ENCODE data around the gene SLC24A3. TPM values are rescaled to one million over a fixed set of nuclear protein-coding genes. Genes with fewer than 3 reads are reported as not detected.

Gene SLC24A3
- total and polyA plus RNA-seq, 2 donors from 2014 or later = 0.86 to 5.2 TPM

DNA sequence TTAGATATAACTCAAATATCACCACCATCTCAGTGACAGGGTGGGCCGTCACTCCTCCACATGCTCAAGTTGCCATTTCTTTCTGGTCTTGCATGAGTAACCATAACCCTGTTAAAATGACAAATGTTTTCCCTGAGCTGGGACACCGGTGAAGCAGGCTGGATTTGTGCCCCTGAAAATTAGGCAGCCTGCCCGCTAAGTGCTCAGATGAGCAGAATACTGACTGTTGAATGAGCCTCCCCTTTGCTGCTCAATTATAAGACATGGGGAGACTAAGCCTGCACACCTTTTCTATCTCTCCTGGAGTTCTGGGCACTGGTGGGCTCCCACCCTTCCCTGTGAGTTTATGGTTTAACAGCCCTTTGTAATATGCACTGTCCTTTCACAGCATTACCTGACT is 161.8 kb downstream of the SLC24A3 start:
- Histone ChIP-seq H3K9ac (ENCODE audit: low read length in 3 of 3) (no peak overlapping the region), H3K36me3 (ENCODE audit: control insufficient read depth in 2 of 3, insufficient read depth in 3 of 3, low read length in 3 of 3) (no peaks in the 10 kb centered on the region), H3K27ac (ENCODE audit: low read depth in 2 of 2, low read length in 2 of 2) (no peak overlapping the region), H3K9me3 (ENCODE audit: control insufficient read depth in 2 of 3, insufficient read depth in 1 of 3, low read length in 3 of 3) (no peaks in the 10 kb centered on the region), H3K4me3 (ENCODE audit: low read length in 3 of 3) (no peak overlapping the region), H3K27me3 (ENCODE audit: control insufficient read depth, insufficient read depth, low read length) (no peaks in the 10 kb centered on the region), H3K4me1 (ENCODE audit: control insufficient read depth in 2 of 3, insufficient read depth in 2 of 3, low read depth in 1 of 3, low read length in 3 of 3) (peaks cover 0 to 3% (median 0%) of the 10 kb centered on the region in 3 donors)
- DNase-seq (peak in 3 of 5 donors; percentile 27 to 46 (median 41)), FAIRE-seq (no peak)
- TF ChIP-seq, protein P1, sequence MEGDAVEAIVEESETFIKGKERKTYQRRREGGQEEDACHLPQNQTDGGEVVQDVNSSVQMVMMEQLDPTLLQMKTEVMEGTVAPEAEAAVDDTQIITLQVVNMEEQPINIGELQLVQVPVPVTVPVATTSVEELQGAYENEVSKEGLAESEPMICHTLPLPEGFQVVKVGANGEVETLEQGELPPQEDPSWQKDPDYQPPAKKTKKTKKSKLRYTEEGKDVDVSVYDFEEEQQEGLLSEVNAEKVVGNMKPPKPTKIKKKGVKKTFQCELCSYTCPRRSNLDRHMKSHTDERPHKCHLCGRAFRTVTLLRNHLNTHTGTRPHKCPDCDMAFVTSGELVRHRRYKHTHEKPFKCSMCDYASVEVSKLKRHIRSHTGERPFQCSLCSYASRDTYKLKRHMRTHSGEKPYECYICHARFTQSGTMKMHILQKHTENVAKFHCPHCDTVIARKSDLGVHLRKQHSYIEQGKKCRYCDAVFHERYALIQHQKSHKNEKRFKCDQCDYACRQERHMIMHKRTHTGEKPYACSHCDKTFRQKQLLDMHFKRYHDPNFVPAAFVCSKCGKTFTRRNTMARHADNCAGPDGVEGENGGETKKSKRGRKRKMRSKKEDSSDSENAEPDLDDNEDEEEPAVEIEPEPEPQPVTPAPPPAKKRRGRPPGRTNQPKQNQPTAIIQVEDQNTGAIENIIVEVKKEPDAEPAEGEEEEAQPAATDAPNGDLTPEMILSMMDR (IDR thresholded peaks at IDR 0.05; ENCODE audit: borderline replicate concordance, extremely low read depth, insufficient read depth) = no peak
- intact Hi-C loops (cut with DNase I) = no loop called here

DNA sequence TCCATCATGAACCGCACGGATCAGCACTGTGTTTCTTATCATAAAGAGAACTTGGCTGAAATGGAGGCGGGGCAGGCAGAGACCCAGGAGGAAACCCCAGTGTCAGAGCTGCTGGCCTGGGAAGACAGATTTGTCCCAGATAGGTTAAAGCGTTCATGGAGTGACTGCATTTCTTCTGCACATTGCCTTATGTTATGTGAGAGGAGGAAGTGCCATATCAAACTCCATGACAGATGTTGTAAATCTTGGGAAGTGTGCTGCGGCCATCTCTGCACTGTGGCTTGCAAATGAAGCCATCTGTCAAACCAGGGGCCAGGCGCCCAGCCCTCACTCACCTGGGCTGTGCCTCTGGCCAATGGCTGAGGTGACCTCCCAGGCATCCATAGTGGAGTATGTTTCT is 163.0 kb downstream of the SLC24A3 start:
- TF ChIP-seq, protein P1 (IDR thresholded peaks at IDR 0.05; ENCODE audit: borderline replicate concordance, extremely low read depth, insufficient read depth) = no peak
- FAIRE-seq (no peak), DNase-seq (peak in 3 of 5 donors; percentile 47 to 83 (median 63))
- H3K36me3 ChIP-seq (ENCODE audit: control insufficient read depth in 2 of 3, insufficient read depth in 3 of 3, low read length in 3 of 3) = no peaks in the 10 kb centered on the region
- no peak overlapping the region for H3K4me3 ChIP-seq (ENCODE audit: low read length in 3 of 3)
- H3K27me3 ChIP-seq (ENCODE audit: control insufficient read depth, insufficient read depth, low read length) = no peaks in the 10 kb centered on the region
- peaks cover 0 to 3% (median 0%) of the 10 kb centered on the region in 3 donors for H3K4me1 ChIP-seq (ENCODE audit: control insufficient read depth in 2 of 3, insufficient read depth in 2 of 3, low read depth in 1 of 3, low read length in 3 of 3)
- no peak overlapping the region for H3K27ac ChIP-seq (ENCODE audit: low read depth in 2 of 2, low read length in 2 of 2)
- no peak overlapping the region for H3K9ac ChIP-seq (ENCODE audit: low read length in 3 of 3)
- intact Hi-C loops (cut with DNase I) = no loop called here
- no peaks in the 10 kb centered on the region for H3K9me3 ChIP-seq (ENCODE audit: control insufficient read depth in 2 of 3, insufficient read depth in 1 of 3, low read length in 3 of 3)

DNA sequence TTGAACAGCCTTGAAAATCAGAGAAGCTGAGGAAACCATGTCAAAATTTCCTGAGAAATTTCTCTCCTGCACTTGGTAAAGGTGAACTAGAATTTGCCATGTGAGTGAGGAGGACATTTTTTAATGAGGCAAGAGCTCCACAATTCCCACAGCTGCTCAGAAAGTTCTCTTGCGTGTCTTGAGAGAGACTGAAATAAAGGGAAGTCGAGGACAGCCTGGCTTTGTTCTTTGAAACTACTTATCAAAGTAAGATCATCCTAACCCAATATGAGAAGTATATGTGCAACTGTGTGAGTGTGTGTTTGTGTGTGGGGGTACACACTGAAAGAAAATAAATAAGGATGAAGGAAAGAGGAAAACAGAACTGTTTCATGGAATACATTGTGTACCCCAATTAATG is 163.4 kb downstream of the SLC24A3 start:
- intact Hi-C loops (cut with DNase I) = no loop called here
- FAIRE-seq (no peak), DNase-seq (no peak)
- no peaks in the 10 kb centered on the region for H3K36me3 ChIP-seq (ENCODE audit: control insufficient read depth in 2 of 3, insufficient read depth in 3 of 3, low read length in 3 of 3)
- TF ChIP-seq, protein P1 (IDR thresholded peaks at IDR 0.05; ENCODE audit: borderline replicate concordance, extremely low read depth, insufficient read depth) = no peak
- H3K9ac ChIP-seq (ENCODE audit: low read length in 3 of 3) = no peak overlapping the region
- no peak overlapping the region for H3K27ac ChIP-seq (ENCODE audit: low read depth in 2 of 2, low read length in 2 of 2)
- no peak overlapping the region for H3K4me3 ChIP-seq (ENCODE audit: low read length in 3 of 3)
- H3K9me3 ChIP-seq (ENCODE audit: control insufficient read depth in 2 of 3, insufficient read depth in 1 of 3, low read length in 3 of 3) = no peaks in the 10 kb centered on the region
- peaks cover 0 to 3% (median 0%) of the 10 kb centered on the region in 3 donors for H3K4me1 ChIP-seq (ENCODE audit: control insufficient read depth in 2 of 3, insufficient read depth in 2 of 3, low read depth in 1 of 3, low read length in 3 of 3)
- no peaks in the 10 kb centered on the region for H3K27me3 ChIP-seq (ENCODE audit: control insufficient read depth, insufficient read depth, low read length)

All from kidney (tissue), 14 donors.